NOMO-1 treated with DMSO at 0.1 percent for 48 hours (cell line): Measurements from ENCODE around the gene NACC1.
"Not testable (repeated sequence)": the region's sequence is repeated elsewhere in the genome, so short reads cannot be mapped to it uniquely, and the experiment has no call there.

ENCODE experiments used
- DNase-seq: peaks from one replicate; lab custom pipeline; 2025; ENCODE audit not compliant: unreplicated experiment; lab: John Stamatoyannopoulos, UW

NACC1 gene

GRCh38 chr19:13160557-13160956, 42.5 kb downstream of the NACC1 start:
- DNase-seq, result no peak

GRCh38 chr19:13162724-13163608, 44.9 kb downstream of the NACC1 start:
- DNase-seq, result peak; percentile 90

GRCh38 chr19:13163609-13164342, 45.7 kb downstream of the NACC1 start:
- DNase-seq, result peak; percentile 34

- no peak for DNase-seq
Measured at GRCh38 chr19:13164343-13165161, 46.5 kb downstream of the NACC1 start.

GRCh38 chr19:13165162-13165997, 47.3 kb downstream of the NACC1 start:
- DNase-seq, result no peak

GRCh38 chr19:13166151-13166550, 48.1 kb downstream of the NACC1 start:
- DNase-seq, result not testable (repeated sequence)

- DNase-seq, result no peak
Measured at GRCh38 chr19:13169769-13170168, 51.7 kb downstream of the NACC1 start.

- DNase-seq, result no peak
Measured at GRCh38 chr19:13171146-13171545, 53.1 kb downstream of the NACC1 start.

- DNase-seq, result peak; percentile 9
Measured at GRCh38 chr19:13172346-13173138, 54.5 kb downstream of the NACC1 start.

GRCh38 chr19:13173139-13173737, 55.2 kb downstream of the NACC1 start:
- DNase-seq, result no peak

GRCh38 chr19:13176345-13176744, 58.3 kb downstream of the NACC1 start:
- no peak for DNase-seq

- DNase-seq, result not testable (repeated sequence)
Measured at GRCh38 chr19:13177584-13177983, 59.5 kb downstream of the NACC1 start.

GRCh38 chr19:13178291-13178690, 60.2 kb downstream of the NACC1 start:
- DNase-seq, result not testable (repeated sequence)

GRCh38 chr19:13181747-13182388, 63.8 kb downstream of the NACC1 start:
- no peak for DNase-seq

- DNase-seq, result not testable (repeated sequence)
Measured at GRCh38 chr19:13184926-13185325, 66.9 kb downstream of the NACC1 start.

- not testable (repeated sequence) for DNase-seq
Measured at GRCh38 chr19:13185763-13186657, 67.9 kb downstream of the NACC1 start.

- DNase-seq, result not testable (repeated sequence)
Measured at GRCh38 chr19:13186688-13187087, 68.6 kb downstream of the NACC1 start.

GRCh38 chr19:13187419-13187818, 69.4 kb downstream of the NACC1 start:
- DNase-seq, result no peak
